NOMO-1 treated with DMSO at 0.1 percent for 48 hours (cell line): ENCODE measurements around the gene SACM1L.

Experiments
- DNase-seq: peaks from one replicate; lab custom pipeline; 2025; ENCODE audit not compliant: unreplicated experiment; lab: John Stamatoyannopoulos, UW

Gene SACM1L

DNA sequence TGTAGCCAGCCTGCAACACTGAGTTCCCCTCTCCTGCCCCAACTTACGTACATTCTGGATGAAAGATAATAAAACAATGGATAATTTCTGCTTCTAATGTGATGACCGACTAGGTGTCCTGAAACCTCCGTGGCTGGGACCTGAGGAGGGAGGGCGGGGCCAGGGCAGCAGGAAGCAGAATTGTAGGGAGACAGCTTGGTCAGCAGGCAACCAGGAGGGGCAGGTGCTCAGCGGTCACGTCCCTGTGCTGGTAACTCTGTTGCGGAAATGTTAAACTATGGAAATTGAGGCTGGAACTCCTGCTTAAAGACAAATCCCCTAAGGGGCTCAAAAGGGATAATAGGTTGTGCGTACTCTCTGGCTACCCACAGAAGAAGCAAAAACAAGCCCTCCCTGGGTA is 76.8 kb downstream of the SACM1L start:
- DNase-seq: no peak

DNA sequence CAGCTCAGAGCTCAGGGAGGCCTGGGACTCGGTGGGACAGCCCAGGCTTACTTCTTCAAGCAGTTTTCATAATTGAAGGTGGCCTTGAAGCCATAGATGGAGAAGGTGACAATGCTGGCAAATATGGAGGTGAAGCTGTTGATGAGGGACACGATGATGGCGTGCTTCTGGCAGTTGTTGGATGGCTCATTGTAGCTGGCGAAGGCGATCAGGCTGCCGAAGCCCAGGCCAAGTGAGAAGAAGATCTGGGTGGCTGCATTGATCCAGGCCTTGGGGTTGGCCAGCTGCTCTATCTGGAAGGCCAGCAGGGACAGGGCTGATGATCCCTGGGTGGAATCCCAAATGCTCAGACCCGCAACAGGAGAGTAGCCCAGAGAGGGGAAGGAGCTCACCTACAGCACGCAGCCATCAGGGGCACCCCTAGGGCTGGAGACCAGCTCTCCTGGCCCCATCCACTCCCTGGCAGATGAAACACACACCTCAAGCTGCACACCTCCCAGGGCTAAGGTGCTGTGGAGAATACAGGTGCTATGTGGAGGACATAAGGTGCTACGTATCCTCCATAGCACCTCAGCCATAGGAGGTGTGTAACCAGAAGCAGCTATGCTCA is 82.1 kb downstream of the SACM1L start:
- no peak for DNase-seq

GRCh38 chr3:45771831-45772230 is 82.6 kb downstream of the SACM1L start:
- DNase-seq: no peak

DNA sequence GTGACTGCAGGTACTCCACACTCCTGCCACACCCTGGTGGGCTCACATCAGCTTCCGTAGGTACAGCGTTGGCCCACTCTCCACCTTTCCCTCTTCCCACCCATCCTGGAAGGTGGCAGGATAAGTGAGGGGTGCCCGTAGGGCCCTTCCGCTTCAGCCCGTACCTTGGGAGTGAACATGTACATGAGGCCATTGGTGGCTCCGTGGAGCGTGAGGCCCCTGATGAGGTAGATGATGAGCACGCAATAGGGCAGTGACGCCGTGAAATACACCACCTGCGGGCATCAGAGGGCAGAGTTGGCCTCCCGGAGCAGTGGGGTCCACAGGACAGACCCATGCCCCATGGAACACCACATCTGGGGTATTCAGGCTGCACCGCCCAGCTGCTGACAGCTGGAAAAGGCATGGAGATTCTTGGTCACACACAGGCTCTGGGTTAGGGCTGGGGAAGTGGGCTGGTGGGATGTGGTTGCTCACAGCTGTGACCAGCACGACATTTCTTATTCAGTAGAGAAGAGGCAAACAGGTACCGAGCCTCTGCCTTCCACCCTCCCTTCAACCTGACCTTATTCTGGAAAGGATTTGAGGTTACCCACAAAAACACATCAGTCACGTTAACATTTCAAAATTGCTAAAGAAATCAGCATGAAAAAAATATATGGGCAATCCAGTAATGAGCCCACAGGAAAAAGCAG is 83.3 kb downstream of the SACM1L start:
- DNase-seq: no peak

GRCh38 chr3:45773072-45773471 is 83.9 kb downstream of the SACM1L start:
- no peak for DNase-seq

DNA sequence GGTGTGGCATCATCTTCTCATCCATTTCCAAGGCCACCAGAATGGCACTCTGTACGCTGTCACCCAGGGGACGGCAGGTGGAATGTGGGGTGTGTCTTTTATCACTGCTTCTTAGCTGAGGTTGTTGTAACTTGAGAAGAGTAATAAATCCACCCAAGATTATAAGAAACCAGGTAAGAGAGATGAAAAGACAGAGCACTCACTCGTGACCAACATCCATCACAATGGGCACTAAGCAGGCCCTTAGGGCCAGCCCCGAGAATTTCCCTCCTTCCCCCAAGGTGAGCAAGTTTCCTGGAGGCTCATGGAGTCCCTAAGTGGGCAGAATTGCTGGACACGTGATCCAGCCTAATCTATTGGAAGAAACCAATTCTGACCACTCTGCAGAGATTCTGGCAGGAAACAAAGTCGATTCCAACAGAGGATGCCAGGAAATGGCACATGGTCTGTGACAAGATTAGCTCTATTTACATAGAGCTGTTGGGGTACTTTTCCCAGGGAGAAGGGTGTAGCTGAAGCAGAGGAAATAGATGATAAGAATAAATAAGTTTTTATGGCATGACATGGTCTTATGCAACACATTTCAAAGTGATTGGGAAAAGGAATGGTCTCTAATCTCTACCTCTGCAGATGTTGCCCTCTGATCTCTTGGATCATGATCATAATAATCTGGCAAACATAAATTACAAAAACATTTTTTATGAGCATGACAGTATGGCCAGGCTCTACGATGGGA is 84.7 kb downstream of the SACM1L start:
- no peak for DNase-seq

- no peak for DNase-seq
Observed at GRCh38 chr3:45774581-45775521, 85.7 kb downstream of the SACM1L start.

- no peak for DNase-seq
Observed at GRCh38 chr3:45775571-45776300, 86.5 kb downstream of the SACM1L start.

GRCh38 chr3:45776301-45776595 is 87.1 kb downstream of the SACM1L start:
- no peak for DNase-seq

GRCh38 chr3:45776611-45777010 is 87.4 kb downstream of the SACM1L start:
- no peak for DNase-seq

DNA sequence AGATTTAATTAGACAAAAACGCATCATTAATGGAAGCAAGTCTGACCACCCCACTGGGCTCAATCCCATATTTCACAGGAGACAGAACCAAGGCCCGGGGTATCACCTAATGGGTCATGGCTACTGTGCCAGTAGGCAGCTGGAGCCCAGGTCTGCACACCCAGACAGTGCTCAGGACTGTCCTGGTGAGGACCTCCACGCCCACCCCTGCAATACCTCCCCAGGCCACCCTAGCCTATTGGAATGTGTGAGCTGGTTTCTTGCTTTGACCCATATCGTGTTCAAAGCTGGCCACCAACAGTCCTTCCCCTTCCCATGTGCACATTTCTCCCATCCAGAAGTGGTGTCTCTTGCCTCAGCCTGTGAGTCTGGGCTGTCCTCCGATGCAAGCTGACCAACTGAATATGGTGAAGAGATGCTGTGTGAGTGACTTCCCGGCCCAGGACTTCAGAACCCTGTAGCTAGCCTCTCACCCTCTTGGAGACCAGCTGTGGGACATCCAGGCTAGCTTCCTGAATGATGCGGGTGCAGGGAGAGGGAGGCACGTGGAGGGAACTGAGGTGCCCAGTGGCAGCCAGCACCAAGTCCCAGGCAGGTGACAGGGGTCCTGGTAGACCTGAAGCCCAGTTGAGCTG is 88.0 kb downstream of the SACM1L start:
- no peak for DNase-seq

DNA sequence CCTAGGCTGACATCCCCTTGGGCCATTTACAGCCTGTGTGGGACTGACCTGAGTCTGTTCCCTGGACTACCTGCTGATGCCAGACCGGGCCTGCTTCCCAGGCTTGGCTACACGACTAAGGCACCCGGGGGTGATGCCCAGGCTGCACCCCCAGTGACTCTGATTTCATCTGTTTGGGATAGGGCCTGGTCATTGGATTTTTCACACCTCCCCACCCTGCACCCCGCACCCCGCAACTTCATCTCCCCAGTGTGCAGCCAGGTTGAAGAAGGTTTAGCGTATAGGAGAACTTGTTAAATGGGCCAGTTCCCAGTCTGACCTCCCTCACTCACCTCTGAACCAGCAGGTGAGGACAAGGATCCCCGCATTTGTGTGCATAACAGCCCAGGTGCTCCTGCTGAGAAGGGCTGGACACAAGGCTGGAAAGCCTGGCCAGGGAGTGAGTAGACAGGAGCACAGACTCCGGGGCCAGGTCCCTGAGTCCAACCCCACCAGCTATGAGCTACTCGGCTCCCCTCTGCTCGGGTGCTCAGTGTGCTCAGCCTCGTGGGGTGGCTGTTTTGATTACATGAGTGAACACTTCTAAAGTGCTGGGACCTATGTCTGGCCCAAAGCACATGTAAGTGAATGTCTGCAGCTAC is 88.7 kb downstream of the SACM1L start:
- DNase-seq: no peak

GRCh38 chr3:45778761-45779201 is 89.6 kb downstream of the SACM1L start:
- DNase-seq: no peak

GRCh38 chr3:45779746-45780735 is 90.8 kb downstream of the SACM1L start:
- no peak for DNase-seq

GRCh38 chr3:45781271-45781670 is 92.1 kb downstream of the SACM1L start:
- no peak for DNase-seq

DNA sequence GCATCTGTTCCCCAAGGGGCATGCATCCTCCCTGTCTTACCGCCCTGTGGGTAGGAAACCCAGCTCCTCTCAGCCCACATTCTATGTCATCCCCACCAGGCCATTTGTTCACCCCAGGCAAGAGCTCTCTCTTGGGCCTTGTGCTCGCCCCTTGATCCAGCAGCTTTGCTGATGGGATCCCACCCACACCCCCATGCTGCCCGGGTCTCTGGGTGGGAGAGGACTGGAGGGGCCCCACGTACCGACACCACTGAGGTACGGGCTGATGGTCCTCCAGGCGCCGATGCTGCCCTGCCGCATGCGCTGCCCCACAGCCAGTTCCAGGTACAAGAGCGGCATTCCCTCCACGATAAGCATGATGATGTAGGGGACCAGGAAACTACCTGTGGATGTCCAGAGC is 92.6 kb downstream of the SACM1L start:
- DNase-seq: no peak

DNA sequence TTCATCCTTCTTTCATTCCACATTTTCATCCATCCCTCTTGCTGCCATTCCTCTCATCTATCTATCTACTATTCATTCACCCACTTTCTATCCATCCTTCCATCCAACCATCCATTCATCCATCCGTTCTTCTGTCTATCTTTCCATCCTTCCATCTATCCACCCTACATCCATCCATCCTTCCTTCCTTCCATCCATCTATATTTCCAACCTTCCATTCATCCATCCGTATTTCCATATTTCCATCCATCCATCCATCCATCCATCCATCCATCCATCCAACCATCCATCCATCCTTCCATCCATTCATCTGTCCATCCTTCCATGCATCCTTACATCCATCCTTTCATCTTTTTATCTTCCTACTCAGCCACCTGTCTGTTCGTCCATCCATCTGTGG is 93.2 kb downstream of the SACM1L start:
- no peak for DNase-seq

- no peak for DNase-seq
Observed at GRCh38 chr3:45783667-45784066, 94.5 kb downstream of the SACM1L start.
